Ishikawa (cell line): Measurements from ENCODE around the gene HSP90AB1.

Experiments used
- CEBPB ChIP-seq: IDR thresholded peaks from 2 replicates; pipeline ENCODE4 v1.6.1; 2012
- CREB1 ChIP-seq: IDR thresholded peaks from 2 replicates; pipeline ENCODE4 v1.6.1; 2012; ENCODE audit warnings: low read depth
- EGR1 ChIP-seq: IDR thresholded peaks from 2 replicates; pipeline ENCODE4 v1.6.1; 2012
- EP300 ChIP-seq: IDR thresholded peaks from 2 replicates; pipeline ENCODE4 v1.6.1; 2012; ENCODE audit warnings: borderline replicate concordance
- FOXM1 ChIP-seq: IDR thresholded peaks from 2 replicates; pipeline ENCODE4 v1.6.1; 2012; ENCODE audit warnings: low read depth, borderline replicate concordance
- MAX ChIP-seq: IDR thresholded peaks from 2 replicates; pipeline ENCODE4 v1.6.1; 2012
- NFIC ChIP-seq: IDR thresholded peaks from 2 replicates; pipeline ENCODE4 v1.6.1; 2012
- RAD21 ChIP-seq: IDR thresholded peaks from 2 replicates; pipeline ENCODE4 v1.6.1; 2012; ENCODE audit warnings: low read depth
- TAF1 ChIP-seq: IDR thresholded peaks from 2 replicates; pipeline ENCODE4 v1.6.1; 2012; ENCODE audit warnings: low read depth, mild to moderate bottlenecking
- TCF12 ChIP-seq: IDR thresholded peaks from 2 replicates; pipeline ENCODE4 v1.6.1; 2012; ENCODE audit warnings: low read depth
- TEAD4 ChIP-seq: IDR thresholded peaks from 2 replicates; pipeline ENCODE4 v1.6.1; 2012
- YY1 ChIP-seq: IDR thresholded peaks from 2 replicates; pipeline ENCODE4 v1.6.1; 2012; ENCODE audit warnings: low read depth
- ZBTB7A ChIP-seq: IDR thresholded peaks from 2 replicates; pipeline ENCODE4 v1.6.1; 2012; ENCODE audit warnings: low read depth
- TF ChIP-seq, protein P1 (sequence below): IDR thresholded peaks from 2 replicates; pipeline ENCODE4 v1.6.1; 2012; ENCODE audit warnings: low read depth, mild to moderate bottlenecking
- TF ChIP-seq, protein P2 (sequence below): IDR thresholded peaks from 2 replicates; pipeline ENCODE4 v1.6.1; 2012

The HSP90AB1 gene

DNA sequence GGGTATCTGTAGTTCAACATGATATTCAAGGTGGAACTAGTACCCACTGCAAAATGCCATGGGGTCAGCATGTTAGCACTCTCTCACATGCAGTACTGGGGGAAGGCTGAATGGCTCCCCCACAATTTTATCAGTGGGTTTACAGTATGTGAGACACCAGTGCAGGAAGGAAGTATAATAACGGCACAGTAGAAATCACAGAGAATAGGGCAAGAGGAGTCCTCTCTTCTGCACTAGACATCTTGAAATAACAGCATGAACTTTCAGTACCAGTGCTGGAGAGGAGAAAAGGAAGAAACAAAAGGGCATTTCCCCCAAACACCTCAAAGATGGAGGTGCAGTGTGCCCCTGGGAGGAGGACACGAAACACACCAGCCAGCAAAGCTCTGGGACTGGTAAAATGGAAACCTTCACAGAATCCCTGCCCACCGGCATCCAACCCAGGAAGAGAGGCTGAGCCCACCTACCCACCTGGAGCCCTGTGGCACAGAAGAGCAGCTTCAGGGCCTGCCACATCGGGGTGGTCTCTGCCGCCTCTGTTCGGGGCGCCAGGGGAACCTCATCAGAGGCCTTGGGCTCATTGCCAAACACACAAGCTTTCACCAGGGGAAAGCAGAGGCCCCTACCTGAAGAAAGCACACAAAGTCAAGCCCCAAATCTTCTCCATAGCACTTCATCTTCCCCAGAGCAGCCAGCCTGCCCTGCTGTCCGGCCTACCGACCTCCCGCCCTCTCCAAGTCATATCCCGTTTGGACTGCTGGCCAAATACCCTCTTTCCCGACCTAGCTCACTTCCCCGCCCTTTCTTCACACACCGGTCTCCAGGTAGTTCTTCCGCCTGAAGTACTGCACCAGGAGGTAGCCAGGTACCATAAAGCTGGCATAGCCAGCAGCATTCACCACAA is 9.2 kb downstream of the HSP90AB1 start:
- TF ChIP-seq EGR1 (no peak), TCF12 (no peak), TAF1 (no peak), FOXM1 (no peak), NFIC (no peak), CEBPB (no peak)
- TF ChIP-seq, protein P1, sequence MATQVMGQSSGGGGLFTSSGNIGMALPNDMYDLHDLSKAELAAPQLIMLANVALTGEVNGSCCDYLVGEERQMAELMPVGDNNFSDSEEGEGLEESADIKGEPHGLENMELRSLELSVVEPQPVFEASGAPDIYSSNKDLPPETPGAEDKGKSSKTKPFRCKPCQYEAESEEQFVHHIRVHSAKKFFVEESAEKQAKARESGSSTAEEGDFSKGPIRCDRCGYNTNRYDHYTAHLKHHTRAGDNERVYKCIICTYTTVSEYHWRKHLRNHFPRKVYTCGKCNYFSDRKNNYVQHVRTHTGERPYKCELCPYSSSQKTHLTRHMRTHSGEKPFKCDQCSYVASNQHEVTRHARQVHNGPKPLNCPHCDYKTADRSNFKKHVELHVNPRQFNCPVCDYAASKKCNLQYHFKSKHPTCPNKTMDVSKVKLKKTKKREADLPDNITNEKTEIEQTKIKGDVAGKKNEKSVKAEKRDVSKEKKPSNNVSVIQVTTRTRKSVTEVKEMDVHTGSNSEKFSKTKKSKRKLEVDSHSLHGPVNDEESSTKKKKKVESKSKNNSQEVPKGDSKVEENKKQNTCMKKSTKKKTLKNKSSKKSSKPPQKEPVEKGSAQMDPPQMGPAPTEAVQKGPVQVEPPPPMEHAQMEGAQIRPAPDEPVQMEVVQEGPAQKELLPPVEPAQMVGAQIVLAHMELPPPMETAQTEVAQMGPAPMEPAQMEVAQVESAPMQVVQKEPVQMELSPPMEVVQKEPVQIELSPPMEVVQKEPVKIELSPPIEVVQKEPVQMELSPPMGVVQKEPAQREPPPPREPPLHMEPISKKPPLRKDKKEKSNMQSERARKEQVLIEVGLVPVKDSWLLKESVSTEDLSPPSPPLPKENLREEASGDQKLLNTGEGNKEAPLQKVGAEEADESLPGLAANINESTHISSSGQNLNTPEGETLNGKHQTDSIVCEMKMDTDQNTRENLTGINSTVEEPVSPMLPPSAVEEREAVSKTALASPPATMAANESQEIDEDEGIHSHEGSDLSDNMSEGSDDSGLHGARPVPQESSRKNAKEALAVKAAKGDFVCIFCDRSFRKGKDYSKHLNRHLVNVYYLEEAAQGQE: no peak

GRCh38 chr6:44256775-44257024 is 9.8 kb downstream of the HSP90AB1 start:
- TF ChIP-seq NFIC: no peak
- TF ChIP-seq EP300: no peak
- TF ChIP-seq TEAD4: no peak
- TF ChIP-seq, protein P2, sequence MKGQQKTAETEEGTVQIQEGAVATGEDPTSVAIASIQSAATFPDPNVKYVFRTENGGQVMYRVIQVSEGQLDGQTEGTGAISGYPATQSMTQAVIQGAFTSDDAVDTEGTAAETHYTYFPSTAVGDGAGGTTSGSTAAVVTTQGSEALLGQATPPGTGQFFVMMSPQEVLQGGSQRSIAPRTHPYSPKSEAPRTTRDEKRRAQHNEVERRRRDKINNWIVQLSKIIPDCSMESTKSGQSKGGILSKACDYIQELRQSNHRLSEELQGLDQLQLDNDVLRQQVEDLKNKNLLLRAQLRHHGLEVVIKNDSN: no peak
- TF ChIP-seq MAX: no peak
- no peak for TF ChIP-seq TCF12
- TF ChIP-seq YY1: no peak
- TF ChIP-seq ZBTB7A: no peak
- TF ChIP-seq RAD21: no peak
- TF ChIP-seq FOXM1: no peak
- no peak for TF ChIP-seq CREB1

DNA sequence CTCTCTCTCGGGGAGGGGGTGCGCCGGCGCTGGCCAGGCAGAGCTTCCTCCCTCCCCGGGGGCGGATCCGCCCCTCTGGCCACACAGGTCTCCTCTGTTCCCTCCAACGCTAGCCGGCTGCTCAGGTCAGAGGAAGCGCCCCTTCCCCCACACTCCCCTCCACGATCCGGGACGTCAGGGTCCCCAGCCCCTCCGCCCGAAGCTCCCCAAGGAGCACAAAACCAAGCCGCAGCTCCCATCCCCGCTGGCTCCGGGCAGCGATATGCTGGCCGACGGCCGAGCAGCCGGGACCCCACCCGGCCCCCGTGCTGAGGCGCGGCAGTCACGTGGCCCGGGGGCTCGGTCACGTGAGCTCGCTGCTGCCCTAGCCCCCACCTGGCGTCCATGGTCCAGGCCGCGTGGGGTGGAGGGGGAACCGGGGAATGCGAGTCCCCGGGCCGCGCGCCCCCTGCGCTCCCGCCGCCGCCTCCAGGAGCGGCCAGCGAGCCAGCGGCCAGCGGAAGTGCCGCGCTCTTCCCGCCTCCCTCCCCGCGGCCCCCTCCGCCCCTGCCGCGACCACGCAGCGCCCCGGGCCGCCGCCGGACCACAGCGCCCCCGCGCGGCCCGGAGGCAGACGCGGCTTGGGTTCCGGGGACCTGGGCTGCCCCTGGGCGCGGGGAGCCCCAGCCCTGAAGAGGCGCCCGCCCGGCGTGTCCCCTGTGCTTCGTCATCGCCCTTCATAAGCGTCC is 10.3 kb downstream of the HSP90AB1 start, which contains the start of gene SLC35B2:
Gene SLC35B2, minus strand, starts transcription at position 504 of the 728 bp plus-strand sequence. Its CDS starts 118 bp downstream, at position 386.
- TF ChIP-seq MAX (peak; percentile 86), EGR1 (no peak), NFIC (peak; percentile 56; the same call in 1 of the 2 replicates), TAF1 (peak; percentile 57; the same call in 1 of the 2 replicates), TEAD4 (no peak; the same call in 1 of the 2 replicates), RAD21 (peak; percentile 47; the same call in 1 of the 2 replicates), CEBPB (no peak), ZBTB7A (peak; percentile 97), CREB1 (no peak), TCF12 (peak; percentile 38; the same call in 1 of the 2 replicates), FOXM1 (no peak), YY1 (peak; percentile 14; the same call in 1 of the 2 replicates), EP300 (no peak)
- TF ChIP-seq, protein P2: peak; percentile 99
- TF ChIP-seq, protein P1: no peak; the same call in 1 of the 2 replicates

DNA sequence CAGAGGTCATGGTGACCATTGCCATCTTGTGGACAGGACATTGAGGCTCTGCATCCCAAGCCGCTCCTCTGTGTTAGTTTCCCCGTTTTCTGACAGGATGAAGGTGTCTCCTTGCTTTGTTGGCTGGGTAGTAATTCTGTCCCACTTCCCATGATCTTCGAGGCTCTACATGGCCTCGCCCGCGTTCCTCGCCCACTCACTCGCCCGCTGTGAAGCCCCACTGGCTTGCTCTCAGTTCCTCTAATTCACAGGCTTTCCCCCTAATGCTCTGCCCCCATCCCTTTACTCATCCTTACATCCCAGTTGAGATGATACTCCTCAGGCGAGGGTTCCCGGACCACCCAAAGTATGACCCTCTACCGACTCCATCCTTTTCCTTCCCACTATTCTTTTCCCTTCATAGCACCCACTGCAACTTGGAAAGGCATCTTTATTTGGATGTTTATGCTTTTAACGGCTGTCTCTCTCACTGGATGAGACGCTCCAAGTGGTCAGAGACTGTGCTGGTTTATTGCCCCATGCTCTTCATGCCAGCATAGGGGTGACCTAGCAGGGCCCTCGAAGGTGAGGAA is 10.9 kb downstream of the HSP90AB1 start:
- no peak for TF ChIP-seq CEBPB
- TF ChIP-seq, protein P2: no peak
- TF ChIP-seq, protein P1: no peak
- TF ChIP-seq YY1: no peak
- no peak for TF ChIP-seq CREB1
- TF ChIP-seq TEAD4: no peak
- no peak for TF ChIP-seq MAX
- no peak for TF ChIP-seq ZBTB7A
- TF ChIP-seq TCF12: no peak
- no peak for TF ChIP-seq NFIC
- TF ChIP-seq FOXM1: no peak
- no peak for TF ChIP-seq TAF1
